HG03280 (cell line): ENCODE measurements around the gene SLC25A20.
"Not testable (repeated sequence)": the region's sequence is repeated elsewhere in the genome, so short reads cannot be mapped to it uniquely, and the experiment has no call there.

Experiments used
- ATAC-seq: cut with Tn5 transposase; IDR thresholded peaks from one replicate; pipeline ENCODE4 v1.9.1; 2021; ENCODE audit warnings: mild to moderate bottlenecking, moderate library complexity; ENCODE audit not compliant: unreplicated experiment

Gene SLC25A20

GRCh38 chr3:48847504-48848423 is 50.9 kb downstream of the SLC25A20 start, which contains the start of gene PRKAR2A:
TSS of gene PRKAR2A (minus strand) at chr3:48847874. CDS start at chr3:48847596, 278 bp downstream.
- peak; percentile 91 for ATAC-seq

GRCh38 chr3:48847053-48847503 is 51.6 kb downstream of the SLC25A20 start:
- peak; percentile 9 for ATAC-seq

DNA sequence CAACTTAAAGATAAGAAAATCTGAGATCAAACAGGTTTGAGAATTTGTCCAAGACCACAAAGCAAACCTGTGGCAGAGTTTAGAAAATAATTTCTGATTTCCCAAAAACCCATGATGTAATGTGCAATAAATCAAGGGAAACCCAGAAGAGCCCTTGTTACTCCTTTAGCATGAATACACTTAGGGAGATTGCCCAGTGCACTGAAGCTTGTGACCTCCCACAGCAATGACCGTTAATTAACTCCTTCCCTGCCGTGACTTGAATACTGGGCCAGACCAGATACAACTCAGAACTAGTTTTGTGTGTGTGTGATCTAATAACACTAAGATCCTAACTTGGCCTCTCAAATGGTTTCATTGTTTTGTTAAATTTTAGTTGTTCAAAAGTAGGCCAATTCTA is 53.5 kb downstream of the SLC25A20 start:
- ATAC-seq, result no peak

- no peak for ATAC-seq
Measured at GRCh38 chr3:48837163-48837562, 61.5 kb downstream of the SLC25A20 start.

DNA sequence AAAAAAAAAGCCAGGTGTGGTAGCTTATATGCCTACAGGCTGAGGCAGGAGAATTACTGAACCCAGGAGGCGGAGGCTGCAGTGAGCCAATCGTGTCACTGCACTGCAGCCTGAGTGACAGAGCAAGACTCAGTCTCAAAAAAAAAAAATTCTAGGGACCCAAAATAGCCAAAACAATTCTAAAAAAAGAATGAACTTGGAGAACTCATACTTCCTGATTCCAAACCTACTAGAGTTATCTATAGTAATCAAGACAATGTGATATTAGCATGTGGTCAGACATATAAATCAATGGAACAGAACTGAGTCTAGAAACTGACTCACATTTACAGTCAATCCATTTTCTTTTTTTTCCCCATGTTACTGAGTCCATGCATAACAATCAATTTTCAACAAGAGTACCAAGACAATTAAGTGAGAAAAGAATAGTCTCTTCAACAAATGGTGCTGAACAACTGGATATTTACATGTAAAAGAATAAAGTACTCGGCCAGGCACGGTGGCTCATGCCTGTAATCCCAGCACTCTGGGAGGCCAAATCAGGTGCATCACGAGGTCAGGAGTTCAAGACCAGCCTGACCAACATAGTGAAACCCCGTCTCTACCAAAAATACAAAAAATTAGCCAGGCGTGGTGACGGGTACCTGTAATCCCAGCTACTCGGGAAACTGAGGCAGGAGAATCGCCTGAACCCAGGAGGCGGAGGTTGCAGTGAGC is 62.9 kb downstream of the SLC25A20 start:
- ATAC-seq, result no peak

- no peak for ATAC-seq
Measured at GRCh38 chr3:48832684-48833083, 66.0 kb downstream of the SLC25A20 start.

- ATAC-seq, result no peak
Measured at GRCh38 chr3:48830715-48831114, 68.0 kb downstream of the SLC25A20 start.

GRCh38 chr3:48829525-48829924 is 69.2 kb downstream of the SLC25A20 start:
- not testable (repeated sequence) for ATAC-seq

DNA sequence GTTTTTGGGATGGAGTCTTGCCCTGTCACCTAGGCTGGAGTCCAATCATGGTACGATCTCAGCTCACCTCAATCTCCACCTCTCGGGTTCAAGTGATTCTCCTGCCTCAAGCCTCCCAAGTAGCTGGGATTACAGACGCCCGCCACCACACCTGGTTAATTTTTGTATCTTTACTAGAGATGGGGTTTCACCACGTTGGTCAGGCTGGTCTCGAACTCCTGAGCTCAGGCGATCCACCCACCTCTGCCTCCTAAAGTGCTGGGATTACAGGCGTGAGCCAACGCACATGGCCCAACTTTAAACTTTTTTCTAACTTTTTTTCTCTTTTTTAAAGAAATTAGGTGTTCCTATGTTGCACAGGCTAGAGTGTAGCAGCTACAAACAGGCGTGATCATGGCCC is 70.8 kb downstream of the SLC25A20 start:
- ATAC-seq, result not testable (repeated sequence)

DNA sequence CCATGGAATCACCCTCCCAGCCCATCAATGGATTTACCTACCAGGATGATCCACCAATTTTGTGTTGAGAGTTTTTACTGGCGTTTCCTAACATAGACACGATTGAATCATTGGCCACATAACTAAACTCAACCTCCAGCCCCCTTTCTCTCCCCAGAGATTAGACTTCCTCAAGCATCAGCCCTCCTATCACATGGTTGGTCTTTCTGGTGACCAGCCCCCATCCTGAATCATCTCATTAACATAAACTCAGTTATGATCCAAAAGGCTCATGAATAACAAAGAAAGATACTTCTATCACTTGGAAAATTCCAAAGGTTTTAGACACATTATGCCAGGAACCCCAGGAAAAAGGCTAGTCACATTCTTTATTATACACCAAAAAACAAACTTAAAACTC is 72.2 kb downstream of the SLC25A20 start:
- ATAC-seq, result no peak

GRCh38 chr3:48820612-48821324 is 77.9 kb downstream of the SLC25A20 start:
- no peak for ATAC-seq

DNA sequence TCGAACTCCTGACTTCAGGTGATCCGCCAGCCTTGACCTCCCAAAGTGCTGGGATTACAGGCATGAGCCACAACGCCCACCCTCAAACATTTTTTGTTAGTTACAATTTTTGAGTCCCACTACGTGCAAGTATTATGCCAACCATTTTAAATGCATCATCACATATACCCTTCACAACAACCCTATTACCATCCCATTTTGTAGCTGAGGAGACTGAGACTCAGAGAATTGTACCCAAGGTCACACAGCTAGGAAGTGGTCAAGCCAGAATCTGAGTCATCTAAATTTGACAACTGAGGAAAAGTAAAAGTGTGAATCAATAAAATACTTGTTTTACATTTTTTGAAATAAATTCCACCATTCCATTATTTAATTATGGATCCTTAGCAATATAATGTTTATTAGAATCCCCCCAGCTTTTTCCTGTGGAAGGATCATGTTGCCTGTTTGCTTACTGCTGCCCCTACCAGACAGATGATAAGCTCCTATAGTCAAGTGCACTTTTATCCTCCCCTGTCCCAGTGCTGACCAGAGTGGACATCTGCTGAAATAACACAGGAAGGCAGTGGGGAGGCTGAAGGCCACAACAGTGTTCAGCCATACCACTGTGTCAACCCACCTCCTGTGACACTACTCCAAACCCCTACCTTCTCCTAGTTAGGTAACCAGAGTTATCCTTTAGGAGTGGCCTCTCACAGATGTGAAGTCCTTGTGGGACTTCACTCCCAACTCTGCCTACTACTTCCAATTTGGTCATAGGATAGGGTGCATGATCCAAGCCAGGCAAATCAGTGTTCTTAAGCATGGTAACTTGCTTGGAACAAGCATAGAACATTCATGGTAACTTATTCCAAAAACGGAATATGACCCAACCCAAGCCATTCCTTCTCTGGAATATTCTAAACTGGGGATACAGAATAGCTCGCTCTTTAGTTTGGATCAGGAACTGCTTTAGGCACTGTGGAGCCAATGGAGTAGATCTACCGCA is 79.2 kb downstream of the SLC25A20 start:
- no peak for ATAC-seq

DNA sequence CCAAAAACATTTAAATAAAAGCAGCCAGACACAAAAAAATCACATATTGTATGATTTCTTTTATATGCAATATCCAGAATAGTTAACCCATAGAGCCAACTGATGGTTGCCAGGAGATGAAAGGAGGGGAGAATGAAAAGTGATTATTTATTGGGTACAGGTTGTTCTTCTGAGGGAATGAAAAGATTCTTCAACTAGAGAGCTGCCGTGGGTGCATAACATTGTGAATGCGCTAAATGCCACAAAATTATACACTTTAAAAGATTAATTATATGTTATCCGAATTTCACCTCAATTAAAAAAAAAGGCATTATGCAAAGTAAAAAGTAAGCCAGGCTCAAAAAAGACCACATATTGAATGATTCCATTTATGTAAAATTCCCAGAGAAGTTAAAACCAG is 87.2 kb downstream of the SLC25A20 start:
- ATAC-seq, result no peak
